ENCODE results near the gene CAMTA1.

DNA sequence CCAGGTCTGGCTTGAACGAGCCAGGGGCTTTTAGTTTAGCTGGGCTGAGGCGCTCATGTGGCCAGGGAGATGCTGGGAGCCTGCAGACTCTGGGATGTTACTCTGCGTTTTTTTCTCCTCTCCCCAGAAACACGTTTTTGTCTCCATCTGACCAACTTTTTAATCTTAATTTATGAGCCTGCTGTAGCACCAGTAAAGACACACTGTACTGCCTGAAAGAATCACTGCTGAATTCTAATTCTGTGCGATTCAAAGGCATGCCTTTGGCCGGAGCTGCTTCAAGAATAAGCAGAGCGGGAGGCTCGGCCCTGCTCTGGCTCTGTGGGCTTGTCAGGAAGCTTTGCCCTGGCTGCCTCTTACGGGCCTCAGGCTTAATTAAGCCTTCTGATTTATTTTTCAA lies 129.5 kb downstream of the CAMTA1 start:
- TF ChIP-seq, protein P1, sequence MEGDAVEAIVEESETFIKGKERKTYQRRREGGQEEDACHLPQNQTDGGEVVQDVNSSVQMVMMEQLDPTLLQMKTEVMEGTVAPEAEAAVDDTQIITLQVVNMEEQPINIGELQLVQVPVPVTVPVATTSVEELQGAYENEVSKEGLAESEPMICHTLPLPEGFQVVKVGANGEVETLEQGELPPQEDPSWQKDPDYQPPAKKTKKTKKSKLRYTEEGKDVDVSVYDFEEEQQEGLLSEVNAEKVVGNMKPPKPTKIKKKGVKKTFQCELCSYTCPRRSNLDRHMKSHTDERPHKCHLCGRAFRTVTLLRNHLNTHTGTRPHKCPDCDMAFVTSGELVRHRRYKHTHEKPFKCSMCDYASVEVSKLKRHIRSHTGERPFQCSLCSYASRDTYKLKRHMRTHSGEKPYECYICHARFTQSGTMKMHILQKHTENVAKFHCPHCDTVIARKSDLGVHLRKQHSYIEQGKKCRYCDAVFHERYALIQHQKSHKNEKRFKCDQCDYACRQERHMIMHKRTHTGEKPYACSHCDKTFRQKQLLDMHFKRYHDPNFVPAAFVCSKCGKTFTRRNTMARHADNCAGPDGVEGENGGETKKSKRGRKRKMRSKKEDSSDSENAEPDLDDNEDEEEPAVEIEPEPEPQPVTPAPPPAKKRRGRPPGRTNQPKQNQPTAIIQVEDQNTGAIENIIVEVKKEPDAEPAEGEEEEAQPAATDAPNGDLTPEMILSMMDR (IDR thresholded peaks at IDR 0.05) = no peak
- TF ChIP-seq POLR2A (IDR thresholded peaks at IDR 0.05) (no peak), POLR2AphosphoS5 (IDR thresholded peaks at IDR 0.05) (no peak)

Measured in stomach (tissue), 4 donors.